Type B pancreatic cell (in vitro differentiated cells): Measurements from ENCODE around the gene IL32. TPM values are rescaled to one million over a fixed set of nuclear protein-coding genes. Genes with fewer than 3 reads are reported as not detected.
A peak's percentile ranks its signal among the peaks of the same experiment; 100 is the strongest.

Source experiments
- DNase-seq: peaks from one replicate; pipeline ENCODE4 v3.0.0; 2021; ENCODE audit warnings: mixed read lengths; ENCODE audit not compliant: unreplicated experiment; ENCODE audit errors: extremely low spot score
- H3K27ac Mint-ChIP-seq: 2 replicates; pipeline ENCODE4 v1.8.0; 2021; ENCODE audit warnings: mild to moderate bottlenecking, mixed read lengths
- H3K27me3 Mint-ChIP-seq: 2 replicates; pipeline ENCODE4 v1.8.0; 2021; ENCODE audit warnings: mixed read lengths
- H3K36me3 Mint-ChIP-seq: 2 replicates; pipeline ENCODE4 v1.8.0; 2021; ENCODE audit warnings: mixed read lengths
- H3K4me1 Mint-ChIP-seq: one replicate; pipeline ENCODE4 v1.8.0; 2021; ENCODE audit warnings: mixed read lengths; ENCODE audit not compliant: unreplicated experiment
- H3K4me3 Mint-ChIP-seq: 2 replicates; pipeline ENCODE4 v1.8.0; 2021; ENCODE audit warnings: mild to moderate bottlenecking, mixed read lengths
- H3K9me3 Mint-ChIP-seq: 2 replicates; pipeline ENCODE4 v1.8.0; 2021; ENCODE audit warnings: mixed read lengths
- total RNA-seq: library from RNA; stranded (reverse); gene quantifications from 2 replicates; pipeline ENCODE4 v1.2.1, GENCODE V29; 2021; ENCODE audit warnings: low replicate concordance
- TF ChIP-seq, protein P1 (sequence below): fragments of 200-600 bp; sonication (generic); conservative IDR thresholded peaks from 2 replicates; pipeline ENCODE4 v1.5.0; 2021; ENCODE audit warnings: antibody characterized with exemption, mild to moderate bottlenecking

The IL32 gene
- total RNA-seq, 1 donor from 2014 or later = 12.7 TPM

DNA sequence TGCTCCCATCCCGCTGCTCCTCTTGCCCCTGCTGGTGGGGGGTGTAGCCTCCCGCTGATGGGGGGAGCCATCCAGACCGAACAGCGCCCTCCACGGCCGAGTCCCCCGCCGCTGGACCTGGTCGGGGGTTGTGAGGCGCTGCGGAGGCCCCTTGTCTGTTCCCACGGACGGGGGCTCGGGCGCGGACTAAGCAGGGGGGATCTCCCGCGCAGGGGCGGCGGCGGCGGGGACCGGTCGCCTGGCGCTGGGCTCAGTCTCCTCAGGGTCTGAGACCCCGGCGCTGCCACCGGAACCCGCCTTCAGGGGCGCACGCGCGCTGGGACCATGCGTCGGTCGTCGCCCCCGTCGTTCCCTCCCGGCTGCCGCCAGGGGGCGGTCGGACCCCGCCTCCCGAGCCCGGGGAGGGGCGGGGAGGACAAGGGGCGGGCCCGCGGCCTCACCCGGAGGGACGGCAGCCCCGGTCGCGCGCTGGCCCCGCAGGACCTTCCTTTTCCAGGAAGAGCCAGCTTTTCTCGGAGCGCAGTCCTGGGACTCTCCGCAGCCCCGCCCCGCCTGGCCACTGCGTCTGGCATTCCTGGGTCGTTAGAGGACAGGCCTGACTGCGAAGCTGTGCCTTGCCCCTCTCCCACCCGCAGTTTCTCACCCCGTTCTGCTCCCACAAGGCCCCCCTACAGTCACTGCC lies 6.3 kb upstream of the IL32 start:
- no peaks in the 10 kb centered on the region for H3K9me3 Mint-ChIP-seq
- TF ChIP-seq, protein P1, sequence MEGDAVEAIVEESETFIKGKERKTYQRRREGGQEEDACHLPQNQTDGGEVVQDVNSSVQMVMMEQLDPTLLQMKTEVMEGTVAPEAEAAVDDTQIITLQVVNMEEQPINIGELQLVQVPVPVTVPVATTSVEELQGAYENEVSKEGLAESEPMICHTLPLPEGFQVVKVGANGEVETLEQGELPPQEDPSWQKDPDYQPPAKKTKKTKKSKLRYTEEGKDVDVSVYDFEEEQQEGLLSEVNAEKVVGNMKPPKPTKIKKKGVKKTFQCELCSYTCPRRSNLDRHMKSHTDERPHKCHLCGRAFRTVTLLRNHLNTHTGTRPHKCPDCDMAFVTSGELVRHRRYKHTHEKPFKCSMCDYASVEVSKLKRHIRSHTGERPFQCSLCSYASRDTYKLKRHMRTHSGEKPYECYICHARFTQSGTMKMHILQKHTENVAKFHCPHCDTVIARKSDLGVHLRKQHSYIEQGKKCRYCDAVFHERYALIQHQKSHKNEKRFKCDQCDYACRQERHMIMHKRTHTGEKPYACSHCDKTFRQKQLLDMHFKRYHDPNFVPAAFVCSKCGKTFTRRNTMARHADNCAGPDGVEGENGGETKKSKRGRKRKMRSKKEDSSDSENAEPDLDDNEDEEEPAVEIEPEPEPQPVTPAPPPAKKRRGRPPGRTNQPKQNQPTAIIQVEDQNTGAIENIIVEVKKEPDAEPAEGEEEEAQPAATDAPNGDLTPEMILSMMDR = peak; percentile 96
- H3K4me3 Mint-ChIP-seq = peak overlapping the region; percentile 86
- no peaks in the 10 kb centered on the region for H3K4me1 Mint-ChIP-seq
- peak overlapping the region; percentile 84 for H3K27ac Mint-ChIP-seq
- H3K36me3 Mint-ChIP-seq = no peaks in the 10 kb centered on the region
- peak; percentile 93 for DNase-seq
- no peaks in the 10 kb centered on the region for H3K27me3 Mint-ChIP-seq

DNA sequence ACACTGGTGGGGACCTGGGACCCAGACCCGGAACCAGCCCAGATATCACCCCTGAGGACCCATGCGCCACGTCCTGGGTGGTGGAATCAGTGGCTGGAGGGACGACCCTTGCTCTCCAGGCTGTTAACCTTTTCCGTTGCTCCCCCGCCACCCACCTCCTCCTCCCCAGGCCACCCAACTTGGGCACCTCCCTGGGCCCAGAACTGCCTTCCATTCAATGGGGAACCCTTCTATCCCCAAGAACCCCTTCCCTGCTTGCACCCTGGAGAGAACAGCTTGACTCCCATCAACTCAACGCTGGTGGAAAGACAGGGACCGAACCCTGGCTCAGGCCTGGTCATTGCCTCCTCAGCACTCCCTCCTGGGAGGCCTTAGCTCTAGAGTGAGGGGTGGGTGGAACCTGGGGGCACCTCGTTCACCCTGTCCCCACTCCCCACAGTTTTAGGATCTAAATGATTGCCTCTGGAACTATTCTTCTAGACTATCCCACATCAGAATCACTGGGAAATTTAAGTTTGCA lies 5.7 kb upstream of the IL32 start:
- Mint-ChIP-seq H3K36me3 (no peaks in the 10 kb centered on the region), H3K4me3 (peak overlapping the region; percentile 86), H3K27ac (peak overlapping the region; percentile 84), H3K4me1 (no peaks in the 10 kb centered on the region), H3K9me3 (no peaks in the 10 kb centered on the region), H3K27me3 (no peaks in the 10 kb centered on the region)
- no peak for DNase-seq
- TF ChIP-seq, protein P1 = no peak

DNA sequence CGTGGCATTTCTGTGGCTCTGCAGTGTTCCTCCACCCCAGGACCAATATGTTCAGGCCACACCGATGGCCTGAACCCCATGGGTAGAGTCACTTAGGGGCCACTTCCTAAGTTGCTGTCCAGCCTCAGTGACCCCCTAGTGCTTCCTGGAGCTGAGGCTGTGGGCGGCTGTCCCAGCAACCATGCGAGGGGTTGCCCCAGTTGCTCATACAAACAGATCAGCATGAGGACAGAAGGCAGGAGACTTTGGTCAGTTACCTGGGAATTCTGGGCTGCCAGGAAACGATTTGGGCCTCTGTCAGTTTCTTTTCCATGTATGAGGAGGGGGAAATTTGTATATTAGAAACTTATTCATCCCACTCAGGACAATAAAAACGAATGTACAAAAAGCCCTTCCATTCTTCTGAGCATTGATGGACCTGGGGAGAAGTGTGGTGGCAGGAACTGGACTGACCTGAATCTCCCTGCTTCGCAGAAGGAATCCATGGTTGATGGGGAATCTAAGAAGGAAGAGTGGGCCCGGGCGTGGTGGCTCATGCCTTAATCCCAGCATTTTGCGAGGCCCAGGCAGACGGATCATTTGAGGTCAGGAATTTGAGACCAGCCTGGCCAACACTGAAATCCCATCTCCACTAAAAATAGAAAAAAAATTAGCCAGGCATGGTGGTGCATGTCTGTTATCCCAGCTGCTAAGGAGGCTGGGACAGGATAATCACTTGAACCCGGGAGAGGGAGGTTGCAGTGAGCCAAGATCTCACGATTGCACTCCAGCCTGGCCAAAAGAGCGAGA lies 4.9 kb upstream of the IL32 start:
- Mint-ChIP-seq H3K27ac (no peak overlapping the region), H3K4me3 (peak overlapping the region; percentile 86), H3K4me1 (no peaks in the 10 kb centered on the region), H3K27me3 (no peaks in the 10 kb centered on the region), H3K9me3 (no peaks in the 10 kb centered on the region), H3K36me3 (no peaks in the 10 kb centered on the region)
- TF ChIP-seq, protein P1 = no peak
- DNase-seq = no peak

DNA sequence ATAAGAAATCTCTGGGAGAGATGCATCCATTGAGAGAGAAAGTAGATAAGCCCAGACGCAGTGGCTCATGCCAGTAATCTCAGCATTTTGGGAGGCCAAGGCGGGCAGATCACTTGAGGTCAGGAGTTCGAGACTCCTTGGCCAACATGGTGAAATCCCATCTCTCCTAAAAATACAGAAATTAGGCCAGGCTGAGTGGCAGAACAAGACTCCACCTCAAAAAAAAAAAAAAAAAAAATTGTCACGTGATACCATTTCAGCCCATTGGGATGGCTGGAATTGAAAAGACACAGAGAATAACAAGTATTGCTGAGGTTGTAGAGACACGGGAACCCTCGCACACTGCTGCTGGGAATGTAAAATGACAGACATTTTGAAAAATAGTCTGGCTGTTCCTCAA lies 2.9 kb upstream of the IL32 start:
- Mint-ChIP-seq H3K9me3 (no peaks in the 10 kb centered on the region), H3K27ac (no peak overlapping the region), H3K4me3 (no peak overlapping the region), H3K36me3 (no peaks in the 10 kb centered on the region), H3K4me1 (no peaks in the 10 kb centered on the region), H3K27me3 (no peaks in the 10 kb centered on the region)
- TF ChIP-seq, protein P1 = no peak
- DNase-seq = no peak

DNA sequence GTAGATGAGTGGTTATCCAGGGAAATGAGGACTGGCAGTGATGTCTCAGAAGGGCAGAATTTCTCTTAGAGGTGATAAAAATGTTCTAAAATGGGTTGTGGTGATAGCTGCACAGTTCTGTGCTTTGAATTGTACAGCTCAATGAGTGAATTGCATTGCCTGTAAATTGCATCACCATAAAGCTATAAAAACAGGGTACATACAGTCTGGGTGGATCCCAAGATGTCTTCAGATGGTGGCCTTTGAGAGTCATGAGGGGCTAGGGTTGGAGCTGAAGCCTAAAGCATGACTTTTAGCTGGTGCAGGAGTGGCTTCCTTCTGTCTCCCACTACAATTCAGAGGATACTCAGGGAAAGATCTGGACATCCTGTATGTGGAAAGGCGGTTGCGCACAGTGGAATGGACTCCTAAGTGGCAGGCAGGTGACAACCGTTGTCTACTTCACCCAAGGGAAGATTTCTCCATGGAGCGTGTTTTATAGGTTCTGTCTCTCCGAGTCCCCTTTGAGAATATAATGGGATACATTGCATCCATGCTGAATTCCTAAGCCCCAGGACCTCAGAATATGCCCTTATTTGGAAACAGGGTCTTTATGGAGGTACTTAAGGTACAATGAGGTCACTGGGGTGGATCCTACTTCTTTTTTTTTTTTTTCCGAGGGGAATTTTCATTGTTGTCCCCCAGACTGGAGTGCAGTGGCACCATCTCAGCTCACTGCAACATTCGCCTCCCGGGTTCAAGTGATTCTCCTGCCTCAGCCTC lies 1.6 kb upstream of the IL32 start:
- DNase-seq = no peak
- Mint-ChIP-seq H3K27ac (no peak overlapping the region), H3K4me3 (no peak overlapping the region), H3K27me3 (no peaks in the 10 kb centered on the region), H3K36me3 (no peaks in the 10 kb centered on the region), H3K9me3 (no peaks in the 10 kb centered on the region), H3K4me1 (no peaks in the 10 kb centered on the region)
- TF ChIP-seq, protein P1 = no peak
